C4-2B (cell line): ENCODE results near the gene DEF6.

ENCODE experiments used
- H3K27ac ChIP-seq: fragments of 450-650 bp; 2 replicates; pipeline ENCODE4 v1.5.1; 2017
- ZFX ChIP-seq: fragments of 450-650 bp; IDR thresholded peaks from 2 replicates; pipeline ENCODE4 v1.6.1; 2017
- TF ChIP-seq, protein P1 (sequence below): fragments of 450-650 bp; conservative IDR thresholded peaks from 2 replicates; pipeline ENCODE4 v1.5.1; 2017; ENCODE audit warnings: mild to moderate bottlenecking

DEF6 gene

GRCh38 chr6:35370124-35370741 is 72.6 kb downstream of the DEF6 start:
- no peak overlapping the region for H3K27ac ChIP-seq
- no peak for TF ChIP-seq ZFX
- TF ChIP-seq, protein P1, sequence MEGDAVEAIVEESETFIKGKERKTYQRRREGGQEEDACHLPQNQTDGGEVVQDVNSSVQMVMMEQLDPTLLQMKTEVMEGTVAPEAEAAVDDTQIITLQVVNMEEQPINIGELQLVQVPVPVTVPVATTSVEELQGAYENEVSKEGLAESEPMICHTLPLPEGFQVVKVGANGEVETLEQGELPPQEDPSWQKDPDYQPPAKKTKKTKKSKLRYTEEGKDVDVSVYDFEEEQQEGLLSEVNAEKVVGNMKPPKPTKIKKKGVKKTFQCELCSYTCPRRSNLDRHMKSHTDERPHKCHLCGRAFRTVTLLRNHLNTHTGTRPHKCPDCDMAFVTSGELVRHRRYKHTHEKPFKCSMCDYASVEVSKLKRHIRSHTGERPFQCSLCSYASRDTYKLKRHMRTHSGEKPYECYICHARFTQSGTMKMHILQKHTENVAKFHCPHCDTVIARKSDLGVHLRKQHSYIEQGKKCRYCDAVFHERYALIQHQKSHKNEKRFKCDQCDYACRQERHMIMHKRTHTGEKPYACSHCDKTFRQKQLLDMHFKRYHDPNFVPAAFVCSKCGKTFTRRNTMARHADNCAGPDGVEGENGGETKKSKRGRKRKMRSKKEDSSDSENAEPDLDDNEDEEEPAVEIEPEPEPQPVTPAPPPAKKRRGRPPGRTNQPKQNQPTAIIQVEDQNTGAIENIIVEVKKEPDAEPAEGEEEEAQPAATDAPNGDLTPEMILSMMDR, result no peak

GRCh38 chr6:35370785-35371493 is 73.3 kb downstream of the DEF6 start:
- H3K27ac ChIP-seq, result no peak overlapping the region

More at GRCh38 chr6:35370785-35371493, 73.3 kb downstream of the DEF6 start:
- TF ChIP-seq ZFX, result no peak
- TF ChIP-seq, protein P1, result no peak
